TTC549 (cell line): ENCODE results near the gene PRKCE.

ENCODE experiments used
- FAIRE-seq: peaks from 2 replicates; lab custom pipeline; 2012; peaks lifted over from hg19 to GRCh38; lab: Jason Lieb, UNC

The PRKCE gene

DNA sequence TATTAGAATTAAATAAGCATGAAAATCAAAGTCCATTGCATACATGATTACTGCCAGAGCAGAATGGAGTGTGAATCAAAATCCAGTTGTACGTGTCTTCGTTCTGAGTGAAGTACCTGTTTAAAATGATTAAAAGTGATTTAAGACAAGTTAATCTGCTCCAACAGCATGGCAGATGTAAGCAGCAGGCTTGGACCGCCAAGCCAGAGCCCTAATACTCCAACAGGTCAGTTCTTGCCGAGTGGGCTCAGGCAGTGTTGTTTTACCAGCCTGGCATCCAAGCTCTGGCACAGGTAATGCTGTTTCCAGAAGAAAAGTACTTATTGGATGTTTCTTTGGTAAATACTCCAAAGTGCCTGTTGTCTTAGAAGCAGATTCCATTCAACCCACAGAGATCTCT is 474.3 kb downstream of the PRKCE start:
- FAIRE-seq, result no peak

DNA sequence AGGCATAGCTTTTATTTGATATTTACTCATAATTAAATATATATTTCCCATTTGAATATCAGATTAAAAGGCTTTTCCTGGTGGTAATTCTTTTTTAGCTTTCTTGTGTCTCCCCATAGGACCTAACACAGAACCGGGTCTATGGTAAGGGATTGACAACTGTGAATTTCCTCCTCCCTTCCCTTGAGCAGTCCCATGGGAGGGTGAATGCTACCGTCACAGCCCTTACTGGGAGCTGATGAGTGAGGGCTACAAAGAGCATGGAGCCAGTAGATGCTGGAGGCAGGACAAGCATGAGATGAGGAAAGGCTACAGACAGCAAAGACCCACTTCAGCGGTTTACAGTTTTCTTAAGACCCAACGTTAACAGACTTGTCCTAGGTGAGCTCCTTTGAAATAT is 475.1 kb downstream of the PRKCE start:
- no peak for FAIRE-seq

- FAIRE-seq, result no peak
Measured at GRCh38 chr2:46127176-46127575, 475.7 kb downstream of the PRKCE start.

DNA sequence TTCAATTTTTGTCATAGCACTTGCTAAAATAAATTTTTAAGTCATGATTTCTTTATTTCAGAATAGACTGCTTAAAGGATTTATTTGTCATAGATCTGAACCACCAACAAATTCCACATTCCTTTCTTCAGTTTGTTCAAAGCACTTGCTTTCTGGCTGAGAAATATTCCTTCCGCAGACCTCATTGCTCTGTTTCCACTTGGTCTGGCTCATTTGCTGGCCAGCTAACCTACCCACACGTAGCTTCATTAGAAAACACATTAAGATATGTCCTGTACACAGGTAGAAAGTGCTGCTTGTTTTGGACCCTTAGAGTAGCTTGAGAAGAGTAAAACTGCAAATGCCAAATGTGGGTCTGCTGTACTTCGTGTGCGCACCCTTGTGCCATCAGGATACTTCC is 479.0 kb downstream of the PRKCE start:
- no peak for FAIRE-seq

GRCh38 chr2:46132996-46133395 is 481.5 kb downstream of the PRKCE start:
- FAIRE-seq, result no peak

- FAIRE-seq, result no peak
Measured at GRCh38 chr2:46134531-46135227, 483.2 kb downstream of the PRKCE start.

- no peak for FAIRE-seq
Measured at GRCh38 chr2:46135228-46135855, 483.9 kb downstream of the PRKCE start.

DNA sequence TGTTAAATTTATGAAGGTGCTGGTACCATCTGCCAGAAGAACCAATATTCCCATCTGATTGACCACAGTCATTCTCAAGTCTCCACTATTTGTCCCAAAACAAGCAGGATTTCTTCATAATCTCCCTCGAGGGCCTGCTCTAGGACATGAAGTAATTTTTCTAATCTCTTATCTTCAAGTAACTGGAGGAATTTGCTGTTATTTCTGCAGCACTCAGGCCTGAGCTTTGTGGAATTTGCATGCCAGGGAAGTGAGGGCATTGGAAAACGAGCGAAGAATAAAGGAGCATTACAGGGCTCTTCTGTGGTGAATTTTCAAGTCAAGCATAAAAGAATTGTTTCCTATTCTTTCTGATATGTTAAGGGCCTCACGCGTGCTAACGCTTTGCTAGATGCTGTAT is 484.5 kb downstream of the PRKCE start:
- FAIRE-seq, result no peak

GRCh38 chr2:46136481-46136880 is 485.0 kb downstream of the PRKCE start:
- FAIRE-seq, result no peak

DNA sequence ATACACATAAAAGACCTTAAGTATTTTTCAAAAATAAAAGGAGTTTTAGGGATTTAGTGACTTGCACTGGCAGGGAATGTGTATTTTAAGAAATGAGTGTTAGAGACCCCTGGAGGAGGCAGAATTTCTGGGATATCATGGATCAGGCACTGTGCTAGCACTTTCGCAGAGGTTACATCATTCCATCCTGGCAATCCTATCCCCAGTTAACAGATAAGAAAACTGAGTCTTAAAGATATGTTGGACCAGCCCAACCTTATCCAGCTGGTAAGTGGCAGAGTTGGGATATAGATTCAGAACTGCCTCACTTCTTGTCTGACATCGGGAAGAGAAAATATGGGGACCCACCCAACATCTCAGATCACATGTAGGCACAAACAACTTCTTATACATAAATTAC is 485.5 kb downstream of the PRKCE start:
- FAIRE-seq, result no peak

DNA sequence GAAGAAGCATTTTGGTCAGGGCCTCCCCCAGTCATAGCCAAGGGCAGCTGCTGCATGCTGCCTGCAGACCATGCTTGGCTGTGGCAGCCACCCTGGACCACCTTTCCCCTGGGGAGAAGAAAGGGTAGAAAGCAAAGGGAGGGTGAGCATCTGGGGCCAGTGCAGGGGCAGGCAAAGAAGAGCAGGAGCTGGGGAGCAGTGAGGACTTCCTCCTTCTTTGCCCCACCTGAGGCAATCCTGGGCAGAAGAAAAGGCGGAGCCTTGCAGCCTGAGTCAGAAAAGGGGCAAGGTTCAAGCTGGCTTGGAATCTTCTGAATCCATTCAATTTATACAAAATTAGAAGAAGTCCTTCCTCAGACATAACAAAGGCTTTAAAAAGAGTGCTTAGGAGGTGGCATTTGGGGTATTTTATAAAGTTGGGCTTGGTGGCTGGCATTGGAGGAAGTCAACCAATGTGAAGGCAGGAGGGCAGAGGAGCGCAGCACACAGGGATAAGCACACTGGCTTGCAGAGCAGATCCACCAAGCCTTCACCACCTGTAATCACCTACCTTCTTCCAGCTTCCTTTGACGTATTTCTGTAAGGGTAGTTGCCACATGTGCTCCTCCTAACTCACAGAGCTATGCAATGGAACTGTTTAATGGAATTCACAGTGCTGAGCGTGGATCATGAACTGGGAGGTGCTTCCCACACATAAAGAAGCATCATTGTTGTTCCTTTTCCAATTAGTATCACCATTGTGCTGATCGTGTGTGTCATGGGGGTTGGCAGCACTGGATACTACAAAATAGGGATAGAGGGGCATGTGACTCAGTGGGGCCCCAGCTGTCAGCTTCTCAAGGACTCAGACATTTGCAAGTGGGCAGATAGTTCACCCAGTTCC is 491.3 kb downstream of the PRKCE start:
- no peak for FAIRE-seq

- FAIRE-seq, result no peak
Measured at GRCh38 chr2:46143429-46144132, 492.1 kb downstream of the PRKCE start.

GRCh38 chr2:46144133-46144800 is 492.8 kb downstream of the PRKCE start:
- FAIRE-seq, result no peak

DNA sequence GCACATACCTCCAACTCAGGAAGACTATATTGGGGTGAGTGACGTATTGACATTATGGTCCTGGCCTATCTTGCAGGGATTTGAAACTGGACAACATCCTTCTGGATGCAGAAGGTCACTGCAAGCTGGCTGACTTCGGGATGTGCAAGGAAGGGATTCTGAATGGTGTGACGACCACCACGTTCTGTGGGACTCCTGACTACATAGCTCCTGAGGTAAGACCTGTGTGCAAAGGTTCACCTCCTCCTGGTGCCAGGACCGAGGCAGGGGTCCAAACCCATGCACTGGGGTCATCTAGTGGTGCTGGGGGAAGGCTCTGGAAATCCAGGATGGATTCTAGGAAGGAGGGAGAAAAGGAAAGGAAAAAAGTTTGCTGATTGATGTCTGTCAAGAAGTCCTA is 493.5 kb downstream of the PRKCE start:
- FAIRE-seq, result no peak

- FAIRE-seq, result no peak
Measured at GRCh38 chr2:46145840-46146239, 494.4 kb downstream of the PRKCE start.

DNA sequence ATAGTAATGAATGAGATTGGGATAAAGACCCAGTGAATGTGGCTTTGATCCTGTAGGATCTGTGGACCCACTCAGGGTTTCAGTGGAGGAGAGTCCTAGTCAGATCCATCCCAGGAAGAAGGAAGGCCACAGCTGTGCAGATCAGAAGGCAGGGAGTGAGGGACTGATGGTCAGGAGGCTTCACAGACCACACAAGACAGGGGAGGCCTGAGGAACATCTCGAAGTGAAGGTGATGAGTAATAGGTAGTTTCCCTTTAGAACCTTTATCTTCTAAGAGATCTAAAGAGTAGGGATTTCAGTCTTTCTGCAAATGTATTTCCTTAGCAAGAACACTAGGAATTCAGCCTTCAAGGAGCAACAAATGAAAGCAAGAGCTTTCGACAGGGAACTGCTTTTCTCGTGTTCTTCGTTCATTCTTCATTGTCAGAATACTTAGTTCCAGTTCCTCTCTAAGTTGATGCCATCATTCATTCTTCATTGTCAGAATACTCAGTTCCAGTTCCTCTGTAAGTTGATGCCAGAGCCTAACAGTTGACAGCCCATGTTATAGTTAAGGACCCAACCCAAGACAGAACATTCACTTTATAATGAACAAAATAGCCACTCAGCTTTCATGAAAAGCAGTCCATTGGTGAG is 495.5 kb downstream of the PRKCE start:
- no peak for FAIRE-seq

DNA sequence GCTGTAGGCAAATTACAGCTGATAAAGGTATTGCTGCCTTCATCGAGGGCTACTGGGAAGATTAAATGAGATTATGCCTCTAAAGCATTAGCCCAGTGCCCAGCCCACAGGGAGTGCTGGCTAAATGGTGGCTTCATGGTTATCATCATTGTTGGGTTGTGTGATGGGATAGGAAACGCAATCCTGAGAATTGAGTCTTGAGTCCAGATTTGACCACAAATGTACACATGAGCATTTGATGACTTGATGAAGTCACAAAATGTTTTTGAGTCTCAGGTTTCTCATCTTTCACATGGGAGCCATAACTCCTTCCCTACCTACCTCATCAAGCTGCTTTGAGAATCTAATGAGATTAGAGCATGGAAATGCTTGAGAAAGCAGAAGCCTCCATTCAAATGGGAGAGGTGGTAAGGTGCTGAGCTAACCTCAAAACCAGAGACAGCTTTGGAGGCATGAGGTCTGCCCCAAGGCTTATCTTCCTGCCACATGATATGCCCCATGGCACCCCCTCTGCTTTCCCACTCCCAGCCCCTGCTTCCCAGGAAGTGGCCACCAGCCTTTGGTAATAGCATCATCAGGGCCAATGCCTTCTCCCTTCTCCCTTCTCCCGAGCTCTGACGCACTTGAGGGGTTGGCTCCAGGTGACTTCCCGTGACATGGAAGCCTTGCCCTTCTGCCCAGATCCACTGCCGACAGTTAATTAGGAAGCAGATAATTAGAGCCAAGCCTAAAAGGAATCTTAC is 496.3 kb downstream of the PRKCE start:
- no peak for FAIRE-seq

DNA sequence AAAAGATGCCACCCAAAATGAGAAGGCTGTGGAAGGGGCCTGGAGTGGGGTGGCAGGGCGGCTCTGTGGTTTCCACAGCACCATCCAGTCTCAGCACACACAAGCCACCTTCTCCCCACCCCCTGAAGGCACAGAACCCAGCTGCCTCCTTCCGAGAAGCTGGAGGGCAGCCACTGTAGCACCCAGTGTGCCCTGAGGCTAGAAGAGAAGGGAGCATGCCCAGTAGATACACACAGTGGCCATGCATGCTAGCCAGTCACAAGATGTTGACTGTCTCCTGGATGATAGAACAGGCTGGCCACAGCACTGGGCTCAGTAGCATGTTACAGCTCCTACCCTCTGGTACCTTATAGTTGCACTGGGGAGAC is 496.9 kb downstream of the PRKCE start:
- no peak for FAIRE-seq

GRCh38 chr2:46150445-46150955 is 499.0 kb downstream of the PRKCE start:
- no peak for FAIRE-seq

- FAIRE-seq, result no peak
Measured at GRCh38 chr2:46151577-46151976, 500.1 kb downstream of the PRKCE start.
